ENCODE measurements around the gene ADCK1. TPM values are rescaled to one million over a fixed set of nuclear protein-coding genes. Genes with fewer than 3 reads are reported as not detected.

The ADCK1 gene
- total and polyA plus RNA-seq, 5 donors, result 5.5 to 11.8 (median 9.6) TPM

DNA sequence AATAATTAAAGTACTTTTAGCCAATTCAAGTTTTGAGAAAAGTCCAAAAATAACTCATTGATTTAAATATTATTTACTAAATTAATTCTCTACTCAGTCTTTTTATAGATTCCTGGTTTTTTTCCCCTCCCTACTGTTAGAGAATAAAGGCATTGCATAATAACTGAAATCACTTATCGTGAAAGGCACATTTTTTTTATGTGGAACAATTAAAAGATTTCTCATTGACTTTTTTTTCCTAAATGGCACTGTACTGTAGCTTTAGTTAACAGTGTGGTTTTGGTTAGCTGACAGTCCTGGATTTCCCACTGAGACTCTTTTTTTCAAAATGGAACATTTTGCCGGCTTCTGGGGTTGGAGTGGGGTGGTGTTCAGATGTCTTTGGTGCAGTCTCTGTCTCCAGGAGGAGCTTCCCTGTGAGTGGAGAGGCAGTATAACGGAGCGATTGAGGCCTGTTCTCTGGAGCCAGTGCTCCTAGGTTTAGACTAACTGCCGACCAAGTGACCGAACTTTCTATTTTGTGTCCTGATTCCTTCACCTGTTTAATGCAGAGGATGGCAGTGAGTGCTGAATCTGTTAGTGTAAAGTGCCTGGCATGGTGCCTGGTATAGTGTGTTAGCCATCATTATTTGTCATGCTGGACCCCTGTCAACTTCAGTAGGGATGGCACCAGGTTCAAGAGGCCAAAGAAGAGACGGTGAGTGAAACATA lies 117.7 kb downstream of the ADCK1 start:
- WGBS, result 73% methylated on average over 7 of the region's 7 CpGs
- Histone ChIP-seq H3K4me1 (ENCODE audit: control insufficient read depth, insufficient read depth, low read length) (no peaks in the 10 kb centered on the region), H3K27me3 (ENCODE audit: control insufficient read depth, insufficient read depth) (no peaks in the 10 kb centered on the region), H3K9me3 (ENCODE audit: control insufficient read depth, low read length) (no peaks in the 10 kb centered on the region), H3K4me3 (ENCODE audit: low read length) (no peak overlapping the region), H3K27ac (ENCODE audit: low read length) (no peak overlapping the region)
- DNase-seq, result no peak
- intact Hi-C loops (cut with DNase I), result no loop called here
- no peak for ATAC-seq

GRCh38 chr14:77918448-77918847 lies 118.5 kb downstream of the ADCK1 start:
- H3K27me3 ChIP-seq (ENCODE audit: control insufficient read depth, insufficient read depth), result no peaks in the 10 kb centered on the region
- no peaks in the 10 kb centered on the region for H3K9me3 ChIP-seq (ENCODE audit: control insufficient read depth, low read length)
- no peak overlapping the region for H3K4me3 ChIP-seq (ENCODE audit: low read length)
- H3K4me1 ChIP-seq (ENCODE audit: control insufficient read depth, insufficient read depth, low read length), result no peaks in the 10 kb centered on the region
- ATAC-seq (no peak), DNase-seq (no peak)
- 44% methylated on average over 2 of the region's 2 CpGs for WGBS
- no peak overlapping the region for H3K27ac ChIP-seq (ENCODE audit: low read length)
- intact Hi-C loops (cut with DNase I), result no loop called here

DNA sequence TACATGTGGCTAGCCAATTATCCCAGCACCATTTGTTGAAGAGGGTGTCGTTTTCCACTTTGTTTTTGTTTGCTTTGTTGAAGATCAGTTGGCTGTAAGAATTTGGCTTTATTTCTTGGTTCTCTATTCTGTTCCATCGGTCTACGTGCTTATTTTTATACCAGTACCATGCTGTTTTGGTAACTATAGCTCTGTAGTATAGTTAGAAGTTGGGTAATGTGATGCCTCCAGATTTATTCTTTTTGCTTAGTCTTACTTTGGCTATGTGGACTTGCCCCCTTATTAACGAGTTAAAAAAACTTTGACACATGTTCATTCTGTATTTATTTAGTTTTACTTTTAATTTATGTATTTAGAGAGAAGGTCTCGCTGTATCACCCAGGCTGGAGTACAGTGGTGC lies 120.4 kb downstream of the ADCK1 start:
- WGBS, result 93% methylated on average over 5 of the region's 5 CpGs

DNA sequence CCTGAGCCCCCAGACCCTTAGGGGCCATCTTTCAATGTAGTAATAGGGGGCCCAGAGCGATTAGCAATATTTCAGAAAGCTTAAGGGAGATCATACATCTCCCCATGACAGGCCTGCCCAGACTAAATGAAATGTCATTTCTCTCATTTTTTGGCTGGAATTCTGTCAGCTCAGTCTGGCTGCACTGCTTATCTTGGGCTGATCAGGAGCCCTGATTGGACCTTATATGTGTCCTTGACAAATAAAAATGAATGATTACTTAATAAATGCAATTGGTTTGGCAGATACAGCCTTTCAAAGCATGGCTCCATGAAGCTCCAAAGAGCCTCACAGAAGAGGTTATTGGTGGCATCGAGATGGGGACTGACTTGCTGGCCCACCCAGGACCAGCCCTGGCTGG lies 121.9 kb downstream of the ADCK1 start:
- no peaks in the 10 kb centered on the region for H3K27me3 ChIP-seq (ENCODE audit: control insufficient read depth, insufficient read depth)
- no peaks in the 10 kb centered on the region for H3K4me1 ChIP-seq (ENCODE audit: control insufficient read depth, insufficient read depth, low read length)
- ATAC-seq (no peak), DNase-seq (no peak)
- WGBS, result 95% methylated on average over 2 of the region's 2 CpGs
- intact Hi-C loops (cut with DNase I), result no loop called here
- H3K9me3 ChIP-seq (ENCODE audit: control insufficient read depth, low read length), result no peaks in the 10 kb centered on the region
- H3K27ac ChIP-seq (ENCODE audit: low read length), result no peak overlapping the region
- H3K4me3 ChIP-seq (ENCODE audit: low read length), result no peak overlapping the region

More for the DNA sequence above, 120.4 kb downstream of the ADCK1 start:
- intact Hi-C loops (cut with DNase I), result no loop called here
- H3K9me3 ChIP-seq (ENCODE audit: control insufficient read depth, low read length), result no peaks in the 10 kb centered on the region
- no peaks in the 10 kb centered on the region for H3K4me1 ChIP-seq (ENCODE audit: control insufficient read depth, insufficient read depth, low read length)
- no peak for DNase-seq
- H3K4me3 ChIP-seq (ENCODE audit: low read length), result no peak overlapping the region
- no peaks in the 10 kb centered on the region for H3K27me3 ChIP-seq (ENCODE audit: control insufficient read depth, insufficient read depth)
- no peak for ATAC-seq
- no peak overlapping the region for H3K27ac ChIP-seq (ENCODE audit: low read length)

DNA sequence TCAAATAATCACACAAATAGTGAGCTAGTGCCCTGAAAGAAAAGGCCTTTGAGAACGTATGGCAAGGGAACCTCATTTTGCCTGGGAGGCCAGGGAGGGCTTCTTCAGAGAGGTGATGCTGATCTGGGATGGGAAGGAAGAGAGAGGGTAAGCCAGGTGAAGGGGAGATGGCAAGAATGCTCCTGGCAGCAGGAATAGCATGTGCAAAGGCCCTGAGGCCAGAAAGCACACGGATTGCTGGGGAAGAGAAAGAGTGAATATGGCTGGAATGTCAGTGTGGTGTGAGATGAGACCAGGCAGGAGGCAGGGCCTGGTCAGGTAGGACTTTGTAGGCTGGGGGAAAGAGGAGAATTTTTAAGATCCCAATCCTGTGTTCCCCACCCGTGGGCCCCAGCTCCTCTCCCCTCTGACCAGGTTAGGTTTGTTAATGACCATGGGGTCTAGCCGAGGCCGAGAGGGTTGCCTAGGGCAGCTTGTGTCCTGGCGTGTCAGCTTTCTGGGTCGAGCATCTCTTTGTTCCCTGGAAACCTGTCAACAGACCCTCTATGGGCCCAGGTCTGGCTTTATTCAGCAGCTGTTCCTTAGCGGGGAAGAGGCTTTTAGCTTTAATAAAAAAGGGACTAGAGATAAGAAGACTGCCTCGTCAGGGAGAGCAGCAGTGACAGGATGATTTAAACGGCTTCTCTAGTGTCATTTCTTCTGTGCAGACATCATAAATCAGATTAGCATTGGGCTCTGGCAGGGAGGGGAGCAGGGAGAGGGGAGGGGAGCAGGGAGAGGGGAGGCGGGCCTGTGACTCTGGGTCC lies 123.4 kb downstream of the ADCK1 start:
- intact Hi-C loops (cut with DNase I), result no loop called here
- no peaks in the 10 kb centered on the region for H3K4me1 ChIP-seq (ENCODE audit: control insufficient read depth, insufficient read depth, low read length)
- 61% methylated on average over 11 of the region's 11 CpGs for WGBS

DNA sequence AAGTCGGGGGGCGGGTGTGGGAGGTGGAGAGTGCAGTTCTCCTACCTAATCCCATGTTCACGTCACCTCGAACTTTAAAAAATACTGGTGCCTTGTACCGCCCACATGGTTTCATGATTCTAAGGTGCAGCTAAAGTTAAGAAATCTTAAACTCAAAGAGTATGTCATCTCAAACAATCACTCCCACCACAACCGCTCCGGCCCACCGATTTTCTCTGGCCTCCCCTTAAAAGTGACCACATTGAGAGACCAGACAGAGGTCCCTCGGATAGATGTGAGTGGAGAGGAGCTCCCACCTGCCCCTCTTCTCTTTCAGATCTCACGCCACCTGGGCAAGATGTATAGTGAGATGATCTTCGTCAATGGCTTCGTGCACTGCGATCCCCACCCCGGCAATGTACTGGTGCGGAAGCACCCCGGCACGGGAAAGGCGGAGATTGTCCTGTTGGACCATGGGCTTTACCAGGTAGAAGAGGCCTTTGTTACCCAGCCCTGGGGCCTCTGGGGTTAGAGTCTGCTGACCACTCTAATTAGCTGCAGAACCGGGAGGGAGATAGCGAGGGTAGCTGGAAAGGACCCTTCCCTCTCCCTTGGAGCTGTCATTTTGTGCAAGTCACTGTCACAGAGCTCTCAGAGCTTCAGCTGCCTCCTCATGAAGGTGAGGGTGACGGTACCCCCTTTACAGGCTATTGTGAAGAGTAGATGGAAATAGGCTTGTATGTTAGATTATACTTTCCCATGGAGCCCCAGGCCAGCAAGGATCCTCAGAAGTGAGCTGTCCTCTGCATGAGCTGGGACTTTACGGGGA lies 124.4 kb downstream of the ADCK1 start:
- Histone ChIP-seq H3K4me1 (ENCODE audit: control insufficient read depth, insufficient read depth, low read length) (no peaks in the 10 kb centered on the region), H3K9me3 (ENCODE audit: control insufficient read depth, low read length) (no peaks in the 10 kb centered on the region), H3K27ac (ENCODE audit: low read length) (no peak overlapping the region), H3K4me3 (ENCODE audit: low read length) (no peak overlapping the region), H3K27me3 (ENCODE audit: control insufficient read depth, insufficient read depth) (no peaks in the 10 kb centered on the region)
- no peak for DNase-seq
- 93% methylated on average over 22 of the region's 22 CpGs for WGBS
- intact Hi-C loops (cut with DNase I), result no loop called here
- ATAC-seq, result no peak

More for the DNA sequence above, 123.4 kb downstream of the ADCK1 start:
- Histone ChIP-seq H3K4me3 (ENCODE audit: low read length) (no peak overlapping the region), H3K27me3 (ENCODE audit: control insufficient read depth, insufficient read depth) (no peaks in the 10 kb centered on the region), H3K9me3 (ENCODE audit: control insufficient read depth, low read length) (no peaks in the 10 kb centered on the region), H3K27ac (ENCODE audit: low read length) (no peak overlapping the region)
- DNase-seq, result no peak
- no peak for ATAC-seq

- ATAC-seq, result no peak
- H3K9me3 ChIP-seq (ENCODE audit: control insufficient read depth, low read length), result no peaks in the 10 kb centered on the region
- H3K27me3 ChIP-seq (ENCODE audit: control insufficient read depth, insufficient read depth), result no peaks in the 10 kb centered on the region
- no peaks in the 10 kb centered on the region for H3K4me1 ChIP-seq (ENCODE audit: control insufficient read depth, insufficient read depth, low read length)
- no peak overlapping the region for H3K27ac ChIP-seq (ENCODE audit: low read length)
- no peak for DNase-seq
- H3K4me3 ChIP-seq (ENCODE audit: low read length), result no peak overlapping the region
- intact Hi-C loops (cut with DNase I), result no loop called here
- WGBS, result 68% methylated on average over 9 of the region's 9 CpGs
Measured at GRCh38 chr14:77926942-77927341, 127.0 kb downstream of the ADCK1 start.

- H3K27me3 ChIP-seq (ENCODE audit: control insufficient read depth, insufficient read depth), result no peaks in the 10 kb centered on the region
- H3K4me1 ChIP-seq (ENCODE audit: control insufficient read depth, insufficient read depth, low read length), result no peaks in the 10 kb centered on the region
- intact Hi-C loops (cut with DNase I), result no loop called here
- H3K9me3 ChIP-seq (ENCODE audit: control insufficient read depth, low read length), result no peaks in the 10 kb centered on the region
- ATAC-seq (no peak), DNase-seq (no peak)
- H3K4me3 ChIP-seq (ENCODE audit: low read length), result no peak overlapping the region
- H3K27ac ChIP-seq (ENCODE audit: low read length), result no peak overlapping the region
- whole genome bisulfite sequencing, result 96% methylated on average over 14 of the region's 14 CpGs
Measured at GRCh38 chr14:77931441-77931840, 131.5 kb downstream of the ADCK1 start.

- H3K4me1 ChIP-seq (ENCODE audit: control insufficient read depth, insufficient read depth, low read length), result no peaks in the 10 kb centered on the region
- no peaks in the 10 kb centered on the region for H3K27me3 ChIP-seq (ENCODE audit: control insufficient read depth, insufficient read depth)
- DNase-seq (no peak), ATAC-seq (no peak)
- H3K4me3 ChIP-seq (ENCODE audit: low read length), result no peak overlapping the region
- intact Hi-C loops (cut with DNase I), result no loop called here
- no peak overlapping the region for H3K27ac ChIP-seq (ENCODE audit: low read length)
- H3K9me3 ChIP-seq (ENCODE audit: control insufficient read depth, low read length), result no peaks in the 10 kb centered on the region
- 97% methylated on average over 4 of the region's 4 CpGs for WGBS
Measured at GRCh38 chr14:77936138-77936639, 136.3 kb downstream of the ADCK1 start.

DNA sequence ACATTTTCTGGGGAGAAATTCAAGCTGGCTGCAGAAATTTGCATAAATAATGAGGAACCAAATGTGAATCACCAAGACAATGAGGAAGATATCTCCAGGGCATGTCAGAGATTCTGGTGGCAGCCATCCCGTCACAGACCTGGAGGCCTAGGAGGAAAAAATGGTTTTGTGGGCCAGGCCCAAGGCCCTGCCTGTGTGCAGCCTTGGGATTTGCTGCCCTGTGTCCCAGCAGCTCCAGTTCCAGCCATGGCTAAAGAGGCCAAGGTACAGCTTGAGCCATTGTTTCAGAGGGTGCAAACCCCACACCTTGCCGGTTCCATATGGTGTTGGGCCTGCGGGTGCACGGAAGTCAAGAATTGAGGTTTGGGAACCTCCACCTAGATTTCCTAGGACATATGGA lies 147.5 kb downstream of the ADCK1 start:
- peaks cover 3% of the 10 kb centered on the region for H3K9me3 ChIP-seq (ENCODE audit: control insufficient read depth, low read length)
- no peak for ATAC-seq
- DNase-seq, result no peak
- WGBS, result 74% methylated on average over 4 of the region's 4 CpGs
- intact Hi-C loops (cut with DNase I), result no loop called here
- H3K27me3 ChIP-seq (ENCODE audit: control insufficient read depth, insufficient read depth), result no peaks in the 10 kb centered on the region
- H3K4me1 ChIP-seq (ENCODE audit: control insufficient read depth, insufficient read depth, low read length), result no peaks in the 10 kb centered on the region
- H3K4me3 ChIP-seq (ENCODE audit: low read length), result no peak overlapping the region
- H3K27ac ChIP-seq (ENCODE audit: low read length), result no peak overlapping the region

Measured in right cardiac atrium (tissue), 5 donors.